ENCODE measurements around the gene IRF2. TPM values are rescaled to one million over a fixed set of nuclear protein-coding genes. Genes with fewer than 3 reads are reported as not detected.

IRF2 gene
- polyA plus RNA-seq, 1 experiment = 28.7 TPM

DNA sequence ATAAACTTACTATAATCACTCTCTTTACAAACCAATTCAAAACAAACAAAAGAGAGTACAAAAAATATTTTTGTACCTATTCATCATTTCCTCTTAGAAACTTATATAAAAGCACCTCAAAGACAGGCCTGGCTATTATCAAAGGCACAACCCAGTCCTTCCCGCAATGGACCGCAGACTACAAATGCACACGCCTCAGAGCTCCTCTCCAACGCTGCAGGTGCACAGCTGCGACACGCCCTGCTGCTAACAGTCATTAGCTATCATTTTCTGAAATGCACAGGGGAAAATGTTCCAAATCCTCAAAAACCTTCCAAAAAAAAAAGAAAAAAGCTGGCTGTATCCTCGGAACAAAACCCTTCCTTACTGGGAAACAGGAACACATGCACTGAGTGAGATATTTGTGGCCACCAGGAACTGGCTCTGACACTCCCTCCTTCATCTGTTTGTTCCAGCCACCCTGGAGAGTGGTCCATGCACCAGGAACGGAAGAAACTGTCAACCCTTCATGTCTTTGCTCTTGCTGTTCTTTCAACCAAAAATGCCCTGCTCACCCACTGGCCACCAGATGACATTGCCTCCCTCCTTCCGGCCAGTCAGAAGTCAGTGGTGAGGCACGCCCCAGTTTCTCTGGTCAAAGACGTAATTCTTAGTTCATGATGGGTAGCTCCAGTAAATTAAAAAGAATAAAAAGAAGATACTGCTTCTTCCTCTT, 16.7 kb downstream of the IRF2 start:
- ChIA-PET POLR2A (no interaction called here), CTCF (no interaction called here)
- Histone ChIP-seq H3K27me3 (ENCODE audit: control insufficient read depth, insufficient read depth, low read length) (no peaks in the 10 kb centered on the region), H3K4me3 (ENCODE audit: low read depth, low read length) (no peak overlapping the region), H3K36me3 (ENCODE audit: control insufficient read depth, insufficient read depth, low read length) (no peaks in the 10 kb centered on the region)
- TF ChIP-seq, protein P1, sequence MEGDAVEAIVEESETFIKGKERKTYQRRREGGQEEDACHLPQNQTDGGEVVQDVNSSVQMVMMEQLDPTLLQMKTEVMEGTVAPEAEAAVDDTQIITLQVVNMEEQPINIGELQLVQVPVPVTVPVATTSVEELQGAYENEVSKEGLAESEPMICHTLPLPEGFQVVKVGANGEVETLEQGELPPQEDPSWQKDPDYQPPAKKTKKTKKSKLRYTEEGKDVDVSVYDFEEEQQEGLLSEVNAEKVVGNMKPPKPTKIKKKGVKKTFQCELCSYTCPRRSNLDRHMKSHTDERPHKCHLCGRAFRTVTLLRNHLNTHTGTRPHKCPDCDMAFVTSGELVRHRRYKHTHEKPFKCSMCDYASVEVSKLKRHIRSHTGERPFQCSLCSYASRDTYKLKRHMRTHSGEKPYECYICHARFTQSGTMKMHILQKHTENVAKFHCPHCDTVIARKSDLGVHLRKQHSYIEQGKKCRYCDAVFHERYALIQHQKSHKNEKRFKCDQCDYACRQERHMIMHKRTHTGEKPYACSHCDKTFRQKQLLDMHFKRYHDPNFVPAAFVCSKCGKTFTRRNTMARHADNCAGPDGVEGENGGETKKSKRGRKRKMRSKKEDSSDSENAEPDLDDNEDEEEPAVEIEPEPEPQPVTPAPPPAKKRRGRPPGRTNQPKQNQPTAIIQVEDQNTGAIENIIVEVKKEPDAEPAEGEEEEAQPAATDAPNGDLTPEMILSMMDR (IDR thresholded peaks at IDR 0.05; ENCODE audit: insufficient read depth, low read depth, low read length) = no peak
- no peak for DNase-seq (ENCODE audit: low read depth)

DNA sequence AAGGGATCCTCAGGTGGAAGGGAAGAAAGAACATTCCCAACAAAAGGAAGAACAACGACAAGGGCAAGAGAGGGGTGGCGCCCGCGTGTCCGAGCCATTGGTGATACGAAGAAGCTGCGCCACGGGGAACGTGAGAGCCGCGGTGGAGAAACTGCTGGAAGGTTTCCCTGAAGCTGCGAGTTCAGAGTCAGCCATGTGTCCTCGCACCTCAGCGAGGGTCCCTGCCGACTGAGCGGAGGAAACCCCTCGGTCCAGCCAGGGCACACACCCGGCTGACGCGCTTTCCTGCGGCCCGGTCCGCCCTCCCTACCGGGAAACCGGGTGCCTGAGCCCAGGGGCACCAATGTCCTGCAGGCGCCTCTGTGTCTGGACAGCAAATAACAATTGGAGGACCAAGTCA, 18.0 kb downstream of the IRF2 start:
- no peak overlapping the region for H3K4me3 ChIP-seq (ENCODE audit: low read depth, low read length)
- TF ChIP-seq, protein P1 (IDR thresholded peaks at IDR 0.05; ENCODE audit: insufficient read depth, low read depth, low read length) = no peak
- CTCF ChIA-PET = no interaction called here
- H3K27me3 ChIP-seq (ENCODE audit: control insufficient read depth, insufficient read depth, low read length) = no peaks in the 10 kb centered on the region
- no peak for DNase-seq (ENCODE audit: low read depth)
- POLR2A ChIA-PET = no interaction called here
- H3K36me3 ChIP-seq (ENCODE audit: control insufficient read depth, insufficient read depth, low read length) = peaks cover 2% of the 10 kb centered on the region; the same call in 1 of the 2 replicates

DNA sequence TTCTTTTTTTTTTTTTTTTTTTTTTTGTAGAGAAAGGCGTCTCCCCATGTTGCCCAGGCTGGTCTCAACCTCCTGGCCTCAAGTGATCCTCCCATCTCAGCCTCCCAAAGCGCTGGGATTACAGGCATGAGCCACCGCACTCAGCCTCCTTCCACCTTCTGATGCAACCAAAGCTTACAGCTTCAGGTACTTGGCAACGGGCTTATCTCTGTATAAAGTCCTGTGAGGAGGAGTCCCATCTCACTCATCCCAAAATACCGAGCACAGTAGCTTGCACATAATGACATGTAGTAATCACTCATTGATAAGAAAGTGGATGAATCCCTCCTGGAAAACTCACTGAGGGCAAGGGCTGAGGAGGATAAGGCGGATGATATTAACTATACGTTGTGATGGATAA, 19.1 kb downstream of the IRF2 start:
- DNase-seq (ENCODE audit: low read depth) = no peak
- TF ChIP-seq, protein P1 (IDR thresholded peaks at IDR 0.05; ENCODE audit: insufficient read depth, low read depth, low read length) = no peak
- ChIA-PET POLR2A (no interaction called here), CTCF (interaction anchor here (0.6 kb wide), 1 partner anchor 832 kb away, joined by 3 read pairs; no protein-coding TSS in a partner anchor)
- Histone ChIP-seq H3K27me3 (ENCODE audit: control insufficient read depth, insufficient read depth, low read length) (no peaks in the 10 kb centered on the region), H3K4me3 (ENCODE audit: low read depth, low read length) (no peak overlapping the region), H3K36me3 (ENCODE audit: control insufficient read depth, insufficient read depth, low read length) (peaks cover 2% of the 10 kb centered on the region; the same call in 1 of the 2 replicates)

DNA sequence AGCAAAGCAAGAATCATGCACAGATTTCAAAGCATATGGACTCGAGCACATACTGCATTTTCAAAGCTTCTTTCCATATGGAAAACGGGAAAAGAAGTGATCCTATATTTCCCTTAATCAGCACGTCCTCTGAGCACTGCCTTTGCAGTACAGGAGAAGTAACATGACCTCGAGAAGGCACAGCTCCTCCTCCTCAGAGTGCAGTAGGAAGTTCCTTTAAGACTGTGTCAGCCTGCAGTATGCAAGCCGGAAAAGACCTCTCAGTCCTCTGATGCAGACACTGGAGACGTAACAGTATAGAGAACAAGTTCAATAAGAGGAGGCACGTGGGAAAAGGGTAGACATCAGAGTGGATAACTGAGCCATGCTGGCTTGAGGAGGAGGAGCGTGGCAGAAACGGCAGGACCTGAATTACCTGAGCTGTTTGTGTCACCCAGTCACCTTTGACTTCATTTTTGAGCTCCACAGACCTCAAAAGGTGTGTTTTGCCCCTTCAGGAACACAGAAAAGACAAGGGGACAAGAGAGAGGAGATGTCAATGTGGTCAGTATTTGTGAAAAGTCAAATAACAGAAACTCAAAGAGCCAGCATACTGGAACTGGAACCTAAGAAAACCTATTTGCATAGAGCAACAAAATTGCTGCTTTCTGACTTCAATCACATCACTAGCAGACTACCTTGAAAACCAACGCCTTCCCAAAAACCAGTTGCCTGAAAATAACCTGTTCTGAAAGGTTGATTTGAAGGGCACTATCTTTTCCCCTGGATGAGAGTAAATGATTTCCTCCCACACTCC, 20.8 kb downstream of the IRF2 start:
- H3K4me3 ChIP-seq (ENCODE audit: low read depth, low read length) = no peak overlapping the region
- CTCF ChIA-PET = no interaction called here
- POLR2A ChIA-PET = interaction anchor here (0.6 kb wide), 1 partner anchor 61 kb away, joined by 3 read pairs; no protein-coding TSS in a partner anchor
- peaks cover 2% of the 10 kb centered on the region; the same call in 1 of the 2 replicates for H3K36me3 ChIP-seq (ENCODE audit: control insufficient read depth, insufficient read depth, low read length)
- TF ChIP-seq, protein P1 (IDR thresholded peaks at IDR 0.05; ENCODE audit: insufficient read depth, low read depth, low read length) = no peak
- H3K27me3 ChIP-seq (ENCODE audit: control insufficient read depth, insufficient read depth, low read length) = no peaks in the 10 kb centered on the region
- DNase-seq (ENCODE audit: low read depth) = no peak

DNA sequence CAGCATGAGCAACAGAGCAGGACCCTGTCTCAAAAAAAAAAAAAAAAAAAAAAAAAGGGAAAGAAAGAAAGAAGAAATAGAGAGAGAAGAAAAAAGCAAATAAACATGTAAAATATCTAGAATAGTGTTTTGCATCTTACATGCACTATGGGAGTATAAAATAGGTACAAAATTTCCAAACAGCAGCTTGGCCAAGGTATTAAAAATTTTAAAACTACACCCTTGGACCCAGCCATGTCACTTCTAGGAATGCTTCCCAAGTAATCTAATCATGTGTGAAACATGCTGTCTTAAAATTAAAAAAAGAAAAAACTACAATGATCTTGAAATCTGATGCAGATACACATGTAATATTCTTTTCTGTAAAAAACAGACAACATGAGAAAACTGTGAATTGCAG, 21.6 kb downstream of the IRF2 start:
- H3K4me3 ChIP-seq (ENCODE audit: low read depth, low read length) = no peak overlapping the region
- CTCF ChIA-PET = no interaction called here

More for the DNA sequence above, 21.6 kb downstream of the IRF2 start:
- Histone ChIP-seq H3K27me3 (ENCODE audit: control insufficient read depth, insufficient read depth, low read length) (no peaks in the 10 kb centered on the region), H3K36me3 (ENCODE audit: control insufficient read depth, insufficient read depth, low read length) (peaks cover 2% of the 10 kb centered on the region; the same call in 1 of the 2 replicates)
- DNase-seq (ENCODE audit: low read depth) = no peak
- POLR2A ChIA-PET = interaction anchor here (0.6 kb wide), 1 partner anchor 62 kb away, joined by 3 read pairs; no protein-coding TSS in a partner anchor
- TF ChIP-seq, protein P1 (IDR thresholded peaks at IDR 0.05; ENCODE audit: insufficient read depth, low read depth, low read length) = no peak

All from BJ (cell line).